Skeletal muscle tissue (tissue), 4 donors: ENCODE measurements around the gene MSH2. TPM values are rescaled to one million over a fixed set of nuclear protein-coding genes. Genes with fewer than 3 reads are reported as not detected.

Source experiments
- H3K27ac ChIP-seq: one replicate; pipeline ENCODE4 v1.7.0; 2013; ENCODE audit warnings: mild to moderate bottlenecking, low read depth, low read length, inconsistent platforms
- H3K27me3 ChIP-seq, 3 donors: one replicate each; pipeline ENCODE4 v1.7.0; 2013; ENCODE audit warnings: low read length in 3 of 3; ENCODE audit not compliant: control insufficient read depth in 3 of 3, insufficient read depth in 3 of 3
- H3K36me3 ChIP-seq, 3 donors: one replicate each; pipeline ENCODE4 v1.7.0; 2013; ENCODE audit warnings: low read length in 3 of 3; ENCODE audit not compliant: control insufficient read depth in 3 of 3, insufficient read depth in 3 of 3
- H3K4me1 ChIP-seq, 3 donors: one replicate each; pipeline ENCODE4 v1.7.0; 2013; ENCODE audit warnings: low read length in 3 of 3, mild to moderate bottlenecking in 3 of 3; ENCODE audit not compliant: control insufficient read depth in 3 of 3, insufficient read depth in 3 of 3
- H3K4me3 ChIP-seq, 3 donors: one replicate each; pipeline ENCODE4 v1.7.0; 2013; ENCODE audit warnings: low read length in 3 of 3
- H3K9ac ChIP-seq, 3 donors: one replicate each; pipeline ENCODE4 v1.7.0; 2013; ENCODE audit warnings: low read length in 3 of 3, mild to moderate bottlenecking in 3 of 3, moderate library complexity in 2 of 3, low read depth in 1 of 3
- H3K9me3 ChIP-seq, 3 donors: one replicate each; pipeline ENCODE4 v1.7.0; 2013; ENCODE audit warnings: low read length in 3 of 3; ENCODE audit not compliant: control insufficient read depth in 3 of 3
- total RNA-seq: library from RNA; depleted of rRNA; stranded (reverse); fragments of >200 nt; gene quantifications from one replicate; pipeline ENCODE4 v1.2.3, GENCODE V29; 2014
- donor health status: Osteomylitis.

MSH2 gene
- total RNA-seq, 1 donor from 2014 or later: 24.0 TPM

- H3K9me3 ChIP-seq: peaks cover 0 to 2% (median 0%) of the 10 kb centered on the region in 3 donors
- no peak overlapping the region for H3K9ac ChIP-seq
- no peak overlapping the region for H3K27ac ChIP-seq
- no peaks in the 10 kb centered on the region for H3K27me3 ChIP-seq
- no peaks in the 10 kb centered on the region for H3K4me1 ChIP-seq
- no peak overlapping the region for H3K4me3 ChIP-seq
- no peaks in the 10 kb centered on the region for H3K36me3 ChIP-seq
These were observed 100.6 kb downstream of the MSH2 start for GRCh38 chr2:47503481-47504070.

GRCh38 chr2:47504174-47504810 is 101.3 kb downstream of the MSH2 start:
- Histone ChIP-seq H3K27ac (no peak overlapping the region), H3K9me3 (no peaks in the 10 kb centered on the region), H3K36me3 (no peaks in the 10 kb centered on the region), H3K4me3 (no peak overlapping the region), H3K27me3 (no peaks in the 10 kb centered on the region), H3K9ac (no peak overlapping the region), H3K4me1 (no peaks in the 10 kb centered on the region)

- Histone ChIP-seq H3K27ac (no peak overlapping the region), H3K9me3 (no peaks in the 10 kb centered on the region), H3K4me1 (no peaks in the 10 kb centered on the region), H3K27me3 (no peaks in the 10 kb centered on the region), H3K4me3 (no peak overlapping the region), H3K36me3 (no peaks in the 10 kb centered on the region), H3K9ac (no peak overlapping the region)
These were observed 103.1 kb downstream of the MSH2 start for GRCh38 chr2:47506024-47506423.

GRCh38 chr2:47506436-47506835 is 103.5 kb downstream of the MSH2 start:
- H3K4me3 ChIP-seq: no peak overlapping the region
- no peaks in the 10 kb centered on the region for H3K9me3 ChIP-seq
- no peaks in the 10 kb centered on the region for H3K4me1 ChIP-seq
- no peak overlapping the region for H3K27ac ChIP-seq
- H3K36me3 ChIP-seq: no peaks in the 10 kb centered on the region
- H3K27me3 ChIP-seq: no peaks in the 10 kb centered on the region
- H3K9ac ChIP-seq: no peak overlapping the region

GRCh38 chr2:47508080-47508479 is 105.1 kb downstream of the MSH2 start:
- Histone ChIP-seq H3K36me3 (no peaks in the 10 kb centered on the region), H3K9me3 (no peaks in the 10 kb centered on the region), H3K9ac (no peak overlapping the region), H3K27me3 (no peaks in the 10 kb centered on the region), H3K4me1 (no peaks in the 10 kb centered on the region), H3K4me3 (no peak overlapping the region), H3K27ac (no peak overlapping the region)

- Histone ChIP-seq H3K27ac (no peak overlapping the region), H3K9me3 (no peaks in the 10 kb centered on the region), H3K4me1 (no peaks in the 10 kb centered on the region), H3K9ac (no peak overlapping the region), H3K27me3 (no peaks in the 10 kb centered on the region), H3K36me3 (no peaks in the 10 kb centered on the region), H3K4me3 (no peak overlapping the region)
These were observed 105.7 kb downstream of the MSH2 start for GRCh38 chr2:47508641-47509040.

- no peaks in the 10 kb centered on the region for H3K9me3 ChIP-seq
- no peak overlapping the region for H3K4me3 ChIP-seq
- no peaks in the 10 kb centered on the region for H3K27me3 ChIP-seq
- no peaks in the 10 kb centered on the region for H3K36me3 ChIP-seq
- H3K9ac ChIP-seq: no peak overlapping the region
- no peaks in the 10 kb centered on the region for H3K4me1 ChIP-seq
- H3K27ac ChIP-seq: no peak overlapping the region
These were observed 106.3 kb downstream of the MSH2 start for GRCh38 chr2:47509250-47509649.

GRCh38 chr2:47509821-47510385 is 106.9 kb downstream of the MSH2 start:
- no peak overlapping the region for H3K4me3 ChIP-seq
- no peak overlapping the region for H3K9ac ChIP-seq
- no peaks in the 10 kb centered on the region for H3K9me3 ChIP-seq
- no peaks in the 10 kb centered on the region for H3K36me3 ChIP-seq
- no peaks in the 10 kb centered on the region for H3K4me1 ChIP-seq
- no peak overlapping the region for H3K27ac ChIP-seq
- no peaks in the 10 kb centered on the region for H3K27me3 ChIP-seq

GRCh38 chr2:47510745-47511144 is 107.8 kb downstream of the MSH2 start:
- no peak overlapping the region for H3K4me3 ChIP-seq
- no peaks in the 10 kb centered on the region for H3K9me3 ChIP-seq
- H3K27me3 ChIP-seq: no peaks in the 10 kb centered on the region
- H3K36me3 ChIP-seq: no peaks in the 10 kb centered on the region
- H3K27ac ChIP-seq: no peak overlapping the region
- no peak overlapping the region for H3K9ac ChIP-seq
- H3K4me1 ChIP-seq: no peaks in the 10 kb centered on the region

- Histone ChIP-seq H3K4me1 (no peaks in the 10 kb centered on the region), H3K27me3 (no peaks in the 10 kb centered on the region)
These were observed 109.7 kb downstream of the MSH2 start for GRCh38 chr2:47512581-47513083.

More at GRCh38 chr2:47512581-47513083, 109.7 kb downstream of the MSH2 start:
- Histone ChIP-seq H3K9me3 (no peaks in the 10 kb centered on the region), H3K9ac (no peak overlapping the region), H3K27ac (no peak overlapping the region), H3K36me3 (no peaks in the 10 kb centered on the region), H3K4me3 (no peak overlapping the region)
